ENCODE data around the gene NELL2.

GRCh38 chr12:44551631-44552030 is 324.5 kb downstream of the NELL2 start:
- no peak for TF ChIP-seq CTCF (IDR thresholded peaks at IDR 0.05)
- TF ChIP-seq POLR2A (IDR thresholded peaks at IDR 0.05; ENCODE audit: low read length), result no peak
- TF ChIP-seq BHLHE40 (IDR thresholded peaks at IDR 0.05; ENCODE audit: low read depth, low read length), result no peak
- TF ChIP-seq JUN (IDR thresholded peaks at IDR 0.05), result no peak
- TF ChIP-seq MAX (IDR thresholded peaks at IDR 0.05), result no peak

All from A549 (cell line).